Adrenal gland (tissue), 12 donors: ENCODE measurements around the gene VCAM1. TPM values are rescaled to one million over a fixed set of nuclear protein-coding genes. Genes with fewer than 3 reads are reported as not detected.

ENCODE experiments used
- DNase-seq, 7 donors: peaks; one replicate each; pipeline ENCODE4 v3.0.0-alpha.2; 2019 to 2020
- H3K27ac ChIP-seq, 5 donors: fragments of 200-600 bp; sonication (generic) in 4 of 5; 1 replicate in 3 of 5; 2 replicates in 2 of 5; pipeline versions ENCODE4 v1.5.1 to v1.8.0; 2016 to 2020; ENCODE audit warnings: mild to moderate bottlenecking in 1 of 5
- H3K27me3 ChIP-seq: fragments of 200-600 bp; 2 replicates; pipeline ENCODE4 v1.8.0; 2021
- H3K36me3 ChIP-seq, 2 donors: fragments of 200-600 bp; replicated peaks in 1 of 2; 1 replicate in 1 of 2; 2 replicates in 1 of 2; pipeline versions ENCODE4 v1.5.1 to v1.8.0; 2018 to 2022
- H3K4me1 ChIP-seq, 2 donors: fragments of 200-600 bp; replicated peaks in 1 of 2; 1 replicate in 1 of 2; 2 replicates in 1 of 2; pipeline versions ENCODE4 v1.5.1 to v1.8.0; 2018 to 2021
- H3K4me3 ChIP-seq, 4 donors: fragments of 200-600 bp; sonication (generic) in 3 of 4; one replicate each; pipeline ENCODE4 v1.5.1; 2016 to 2018
- H3K9me3 ChIP-seq, 3 donors: fragments of 200-600 bp; sonication (generic) in 1 of 3; replicated peaks in 1 of 3; 1 replicate in 2 of 3; 2 replicates in 1 of 3; pipeline versions ENCODE4 v1.5.1 to v1.8.0; 2016 to 2021
- POLR2A ChIP-seq, 2 donors: fragments of 450-650 bp; IDR thresholded peaks; one replicate each; pipeline ENCODE4 v1.6.1; 2017; ENCODE audit warnings: antibody characterized with exemption in 2 of 2, mild to moderate bottlenecking in 2 of 2, moderate library complexity in 1 of 2
- WGBS, 4 donors: extraction: QIAGEN DNeasy Blood & Tissue Kit in 2 of 4; methylation state at CpG; one replicate each; pipeline versions ENCODE4 v1.1.5 to v1.1.7; 2013 to 2017; 5-methylcytosine and 5-hydroxymethylcytosine counted together
- intact Hi-C, 2 donors: fragments of 100-400 bp; cut with DNase I; formaldehyde crosslinking; loops; one replicate each; pipeline versions ENCODE4 v1.14.1 to v1.15.0; 2022 to 2023
- polyA plus RNA-seq, 3 donors: library from polyadenylated mRNA; stranded (reverse); fragments of 200-250 nt in 2 of 3; fragments of 350-450 nt in 1 of 3; fragmentation: Illumina TruSeq in 1 of 3; extraction: RNeasy Lipid Tissue Mini Kit (QIAGEN cat#74804) in 1 of 3; gene quantifications; one replicate each; pipeline ENCODE4 v1.2.3, GENCODE V29; 2013 to 2014
- total RNA-seq, 9 donors: library from RNA; depleted of rRNA in 4 of 9; stranded (reverse); fragments of >200 nt in 4 of 9; fragments of 120-200 nt in 1 of 9; fragmentation: NEBNext Ultra II Directional in 1 of 9; extraction: Animal tissue kit (Norgen Biotek cat#: 25700) in 1 of 9; gene quantifications; one replicate each; pipeline versions ENCODE4 v1.1.0 to v1.2.4, GENCODE V29; 2013 to 2023
- TF ChIP-seq, protein P1 (sequence below), 6 experiments: fragments of 450-650 bp in 4 of 6; fragments of 200-600 bp in 2 of 6; sonication (generic) in 1 of 6; IDR thresholded peaks; 1 replicate in 5 of 6; 2 replicates in 1 of 6; pipeline versions ENCODE4 v1.5.1 to v1.8.0; 2016 to 2021; ENCODE audit warnings: antibody characterized with exemption in 6 of 6, mild to moderate bottlenecking in 2 of 6, moderate library complexity in 1 of 6
- donor health status: healthy with polysubstance abuse.
- donor health status: Bipolar disorder and iron deficiency.
- donor health status: DM: yes; HTN: yes; CAD: no.
- donor health status: DM: no; HTN: no; CAD: no.
- donor health status: DM: no; HTN: no; CAD: no.
- donor health status: DM: yes; HTN: yes; CAD: no.

Gene VCAM1
- total and polyA plus RNA-seq, 12 donors: 32.3 to 233 (median 78.3) TPM

GRCh38 chr1:100730130-100730529 lies 10.6 kb downstream of the VCAM1 start:
- 89 to 97% (median 94%) methylated on average over 1 of the region's 1 CpG for WGBS, 4 donors
- H3K4me1 ChIP-seq: peaks cover 3 to 43% of the 10 kb centered on the region in 2 donors
- intact Hi-C loops: no loop called here
- no peaks in the 10 kb centered on the region for H3K27me3 ChIP-seq
- H3K36me3 ChIP-seq: peaks cover 0 to 11% of the 10 kb centered on the region in 2 donors
- TF ChIP-seq, protein P1, sequence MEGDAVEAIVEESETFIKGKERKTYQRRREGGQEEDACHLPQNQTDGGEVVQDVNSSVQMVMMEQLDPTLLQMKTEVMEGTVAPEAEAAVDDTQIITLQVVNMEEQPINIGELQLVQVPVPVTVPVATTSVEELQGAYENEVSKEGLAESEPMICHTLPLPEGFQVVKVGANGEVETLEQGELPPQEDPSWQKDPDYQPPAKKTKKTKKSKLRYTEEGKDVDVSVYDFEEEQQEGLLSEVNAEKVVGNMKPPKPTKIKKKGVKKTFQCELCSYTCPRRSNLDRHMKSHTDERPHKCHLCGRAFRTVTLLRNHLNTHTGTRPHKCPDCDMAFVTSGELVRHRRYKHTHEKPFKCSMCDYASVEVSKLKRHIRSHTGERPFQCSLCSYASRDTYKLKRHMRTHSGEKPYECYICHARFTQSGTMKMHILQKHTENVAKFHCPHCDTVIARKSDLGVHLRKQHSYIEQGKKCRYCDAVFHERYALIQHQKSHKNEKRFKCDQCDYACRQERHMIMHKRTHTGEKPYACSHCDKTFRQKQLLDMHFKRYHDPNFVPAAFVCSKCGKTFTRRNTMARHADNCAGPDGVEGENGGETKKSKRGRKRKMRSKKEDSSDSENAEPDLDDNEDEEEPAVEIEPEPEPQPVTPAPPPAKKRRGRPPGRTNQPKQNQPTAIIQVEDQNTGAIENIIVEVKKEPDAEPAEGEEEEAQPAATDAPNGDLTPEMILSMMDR (IDR thresholded peaks at IDR 0.05): no peak
- no peak for TF ChIP-seq POLR2A (IDR thresholded peaks at IDR 0.05)
- no peak overlapping the region for H3K4me3 ChIP-seq
- H3K9me3 ChIP-seq: no peaks in the 10 kb centered on the region
- DNase-seq: no peak
- H3K27ac ChIP-seq: peak overlapping the region in 1 of 5 donors; percentile 2

- Histone ChIP-seq H3K36me3 (peaks cover 0 to 8% of the 10 kb centered on the region in 2 donors), H3K9me3 (no peaks in the 10 kb centered on the region), H3K27ac (no peak overlapping the region), H3K4me3 (no peak overlapping the region), H3K4me1 (peaks cover 4 to 41% of the 10 kb centered on the region in 2 donors), H3K27me3 (no peaks in the 10 kb centered on the region)
- 87 to 92% (median 89%) methylated on average over 6 of the region's 6 CpGs for WGBS, 4 donors
- DNase-seq: no peak
- intact Hi-C loops: no loop called here
- TF ChIP-seq, protein P1 (IDR thresholded peaks at IDR 0.05): no peak
- TF ChIP-seq POLR2A (IDR thresholded peaks at IDR 0.05): no peak
Measured at GRCh38 chr1:100731309-100731708, 11.8 kb downstream of the VCAM1 start.

GRCh38 chr1:100731758-100732157 lies 12.2 kb downstream of the VCAM1 start:
- TF ChIP-seq POLR2A (IDR thresholded peaks at IDR 0.05): no peak
- TF ChIP-seq, protein P1 (IDR thresholded peaks at IDR 0.05): no peak
- Histone ChIP-seq H3K4me3 (no peak overlapping the region), H3K4me1 (peaks cover 7 to 41% of the 10 kb centered on the region in 2 donors), H3K27me3 (no peaks in the 10 kb centered on the region), H3K9me3 (no peaks in the 10 kb centered on the region), H3K27ac (no peak overlapping the region), H3K36me3 (peaks cover 0 to 8% of the 10 kb centered on the region in 2 donors)
- DNase-seq: no peak
- 75 to 97% (median 83%) methylated on average over 1 of the region's 1 CpG for WGBS, 4 donors
- intact Hi-C loops: no loop called here

DNA sequence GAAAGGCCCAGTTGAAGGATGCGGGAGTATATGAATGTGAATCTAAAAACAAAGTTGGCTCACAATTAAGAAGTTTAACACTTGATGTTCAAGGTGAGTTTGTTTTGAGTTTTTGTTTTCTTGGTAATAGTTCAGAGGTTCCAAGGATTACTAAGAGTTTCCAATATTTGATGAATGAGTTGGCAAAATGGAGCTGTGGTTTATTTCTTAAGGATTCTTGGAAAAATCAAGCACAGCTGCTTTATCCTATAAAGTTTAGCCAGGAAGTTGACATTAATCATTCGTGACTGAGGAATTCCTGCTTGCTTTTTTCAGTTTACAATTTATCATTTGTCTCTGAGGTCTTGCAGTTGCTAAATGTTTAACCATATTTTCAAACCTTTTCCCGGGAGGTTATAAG lies 15.1 kb downstream of the VCAM1 start:
- Histone ChIP-seq H3K27ac (peak overlapping the region in 3 of 5 donors; percentile 15 to 55 (median 54)), H3K9me3 (no peaks in the 10 kb centered on the region), H3K27me3 (no peaks in the 10 kb centered on the region), H3K36me3 (peaks cover 0 to 5% of the 10 kb centered on the region in 2 donors), H3K4me1 (peaks cover 12 to 37% of the 10 kb centered on the region in 2 donors), H3K4me3 (no peak overlapping the region)
- TF ChIP-seq, protein P1 (IDR thresholded peaks at IDR 0.05): no peak
- TF ChIP-seq POLR2A (IDR thresholded peaks at IDR 0.05): no peak
- intact Hi-C loops: no loop called here
- 30 to 42% (median 35%) methylated on average over 3 of the region's 3 CpGs for WGBS, 4 donors
- no peak for DNase-seq
